Activated CD4-positive, alpha-beta T cell treated with anti-CD3 and anti-CD28 coated beads, Interleukin-2, Interleukin-6, amounts not matched to agents 100 ng/mL and 50 ng/mL, durations not matched to agents 16 hours and 8 hours (primary cell): ENCODE measurements around the gene FGF14.
"Not testable (repeated sequence)": the region's sequence is repeated elsewhere in the genome, so short reads cannot be mapped to it uniquely, and the experiment has no call there.

Source experiments
- DNase-seq: peaks from one replicate; pipeline ENCODE4 v3.0.0-alpha.2; 2020

The FGF14 gene

GRCh38 chr13:101911752-101912151, 490.1 kb downstream of the FGF14 start:
- DNase-seq = no peak

- DNase-seq = no peak
Observed at GRCh38 chr13:101903890-101904289, 498.0 kb downstream of the FGF14 start.

- DNase-seq = no peak
Observed at GRCh38 chr13:101898676-101899075, 503.2 kb downstream of the FGF14 start.

DNA sequence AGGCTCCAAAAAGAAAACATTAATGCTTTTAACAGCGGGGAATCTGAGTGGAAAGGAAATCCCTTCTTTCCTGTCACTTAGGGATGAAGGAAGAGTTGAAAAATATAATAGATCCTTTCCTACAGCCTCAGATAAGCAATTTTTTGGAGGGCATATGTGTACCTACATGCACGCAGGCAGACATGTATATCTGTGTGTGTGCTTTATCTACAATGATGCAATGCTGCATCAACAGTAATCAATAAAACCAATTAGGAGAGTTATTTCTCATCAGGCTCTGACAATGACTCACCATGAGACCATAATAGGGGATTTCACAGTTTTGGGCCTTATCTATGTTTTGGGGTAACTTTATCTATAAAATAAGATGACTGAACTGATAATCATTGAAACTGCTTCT, 505.3 kb downstream of the FGF14 start:
- DNase-seq = no peak

DNA sequence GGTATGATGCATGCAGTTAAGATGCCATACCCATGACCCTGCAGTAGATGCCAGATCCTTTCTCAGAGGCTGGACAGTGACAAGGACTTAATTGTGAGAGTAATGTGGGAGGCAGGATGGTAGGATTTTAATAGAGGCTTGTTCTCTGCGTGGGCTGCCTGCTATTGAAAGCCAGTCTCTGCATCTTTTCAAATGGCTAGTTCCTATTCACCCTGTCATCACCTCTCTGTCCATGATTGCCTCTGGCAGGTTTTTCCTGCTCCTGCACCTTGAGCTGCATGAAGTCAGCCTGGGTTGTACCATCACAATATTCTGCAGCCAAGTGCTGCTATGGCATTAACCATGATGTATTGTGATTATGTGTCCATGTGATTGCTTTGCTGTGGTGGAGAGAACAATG, 508.8 kb downstream of the FGF14 start:
- DNase-seq = no peak

- DNase-seq = no peak
Observed at GRCh38 chr13:101892296-101892695, 509.6 kb downstream of the FGF14 start.

DNA sequence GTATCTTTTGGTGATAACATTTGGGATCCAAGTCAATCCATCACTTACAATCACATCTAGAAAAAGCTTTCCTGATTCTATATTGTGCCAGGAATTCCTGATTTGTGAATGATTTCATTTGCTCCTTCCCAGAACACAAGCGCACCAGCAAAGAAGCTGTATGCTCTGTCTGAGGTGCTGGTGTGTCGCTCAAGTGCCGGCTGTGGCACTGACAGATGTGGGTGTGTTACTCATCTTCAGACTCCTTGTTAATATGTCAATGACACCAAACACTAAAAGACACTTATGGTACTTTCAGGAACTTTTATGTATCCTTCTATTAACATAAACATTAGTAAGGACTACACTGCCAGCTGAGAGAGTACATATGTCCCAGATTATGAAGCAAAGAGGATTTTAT, 520.3 kb downstream of the FGF14 start:
- DNase-seq = no peak

DNA sequence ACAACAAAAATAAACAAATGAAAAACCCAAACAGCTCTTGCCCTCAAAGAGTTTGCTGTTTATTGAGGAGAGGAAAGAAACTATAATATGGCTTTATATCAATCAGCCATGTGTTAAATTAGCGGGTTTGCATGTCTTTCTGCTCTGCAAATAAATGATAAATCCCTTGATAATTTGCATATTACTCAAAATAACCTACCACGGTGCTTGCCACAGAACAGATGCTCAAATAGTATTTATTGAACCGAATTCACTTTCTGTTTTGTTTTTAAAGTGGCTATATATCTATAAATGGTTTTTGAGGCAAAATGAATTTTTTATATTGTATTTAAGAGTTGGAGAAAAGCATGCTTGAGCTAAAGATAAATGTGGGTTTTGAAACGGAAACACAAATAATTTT, 521.3 kb downstream of the FGF14 start:
- DNase-seq = no peak

DNA sequence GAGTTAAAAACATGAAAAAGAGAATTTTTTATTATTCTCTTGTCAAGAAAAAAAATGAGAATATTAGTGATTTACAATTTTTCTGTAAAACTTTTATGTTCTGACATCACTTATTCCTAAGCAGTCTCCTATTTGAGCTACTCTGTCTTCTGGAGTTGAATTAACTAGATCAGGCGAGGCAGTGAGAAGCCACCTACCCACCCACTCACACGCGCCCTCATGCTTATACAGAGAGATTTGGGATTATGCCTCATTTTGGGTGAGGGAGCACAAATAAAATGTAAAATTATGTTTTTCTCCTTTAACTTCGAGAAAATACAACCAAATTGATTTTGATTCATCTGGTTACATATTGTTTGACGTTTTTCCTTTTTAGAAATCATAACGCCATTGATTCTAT, 524.9 kb downstream of the FGF14 start:
- DNase-seq = no peak

- no peak for DNase-seq
Observed at GRCh38 chr13:101875717-101876393, 526.0 kb downstream of the FGF14 start.

DNA sequence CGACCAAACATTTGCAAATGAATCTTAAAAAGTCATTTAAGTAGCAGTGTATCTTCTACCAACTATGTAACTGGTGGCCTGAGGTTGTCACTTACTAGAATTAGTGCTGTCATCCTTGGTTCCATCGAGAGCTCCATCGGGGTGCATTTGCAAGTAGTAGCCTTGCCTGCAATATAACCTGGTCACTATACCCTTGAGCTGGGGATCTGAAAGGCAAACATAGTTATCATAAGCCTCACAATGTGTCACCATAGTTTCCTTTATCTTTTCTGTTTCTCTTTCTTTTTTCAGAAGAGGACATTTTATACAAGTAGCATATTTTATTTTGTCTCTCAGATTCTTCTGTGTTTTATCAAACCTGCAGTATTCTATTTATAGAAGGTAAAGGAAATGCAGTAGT, 526.8 kb downstream of the FGF14 start:
- DNase-seq = no peak

GRCh38 chr13:101869553-101869952, 532.3 kb downstream of the FGF14 start:
- no peak for DNase-seq

GRCh38 chr13:101868585-101869469, 533.0 kb downstream of the FGF14 start:
- DNase-seq = no peak

GRCh38 chr13:101866889-101867581, 534.8 kb downstream of the FGF14 start:
- no peak for DNase-seq

DNA sequence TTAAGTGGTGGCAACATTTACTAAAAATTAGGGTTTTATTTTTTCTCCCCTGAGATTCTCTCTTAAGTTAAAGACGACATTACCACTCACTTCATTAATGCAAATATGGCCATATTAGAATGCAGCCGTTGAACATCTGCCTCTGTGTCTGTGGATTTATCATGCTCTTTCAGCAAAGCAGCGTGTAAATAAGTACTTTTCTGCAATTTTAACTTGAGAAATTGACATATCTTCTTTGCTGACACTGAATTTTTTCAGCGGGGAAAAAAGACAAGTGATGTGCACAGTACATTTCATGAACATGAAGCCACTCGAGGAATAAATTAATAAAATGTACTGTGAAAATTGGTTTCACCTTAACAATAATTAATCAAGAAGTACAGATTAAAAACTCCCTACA, 543.0 kb downstream of the FGF14 start:
- no peak for DNase-seq

DNA sequence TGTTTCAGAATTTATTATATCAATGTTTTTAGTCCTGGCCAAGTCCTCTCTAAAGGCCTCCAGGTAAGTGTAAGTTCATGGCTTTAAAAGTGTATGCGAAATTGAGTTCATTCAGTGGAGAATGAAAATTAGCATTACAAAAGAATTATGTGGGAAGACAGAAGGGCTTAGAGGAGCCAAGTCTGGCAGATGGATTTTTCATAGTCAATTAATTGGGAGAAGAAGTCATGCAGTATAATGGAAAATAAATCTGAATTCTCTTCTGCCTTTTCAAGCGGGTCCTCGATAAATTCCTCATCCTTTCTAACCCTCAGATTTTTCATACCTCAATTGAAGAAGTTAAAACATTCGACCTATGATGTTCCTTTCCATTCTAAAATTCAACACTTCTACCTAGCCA, 555.1 kb downstream of the FGF14 start:
- no peak for DNase-seq

DNA sequence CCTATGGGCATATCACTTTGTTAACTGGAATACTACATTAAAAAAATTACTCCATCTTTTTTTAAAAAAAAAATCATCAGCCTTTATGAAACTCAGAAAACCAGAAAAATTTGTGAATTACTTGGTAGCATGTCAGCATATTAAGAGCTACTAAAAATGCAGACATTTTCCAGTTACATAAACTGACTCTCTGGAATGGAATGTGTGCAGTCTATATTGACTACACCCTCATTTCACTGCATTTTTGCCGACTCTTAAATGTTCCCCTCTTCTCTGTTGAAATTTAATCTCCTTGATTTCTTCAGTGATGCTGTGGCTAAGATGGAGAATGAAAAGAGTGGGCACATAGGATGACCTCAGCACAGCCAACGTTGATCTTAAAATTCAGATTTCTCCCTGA, 555.6 kb downstream of the FGF14 start:
- no peak for DNase-seq

GRCh38 chr13:101845245-101846020, 556.4 kb downstream of the FGF14 start:
- no peak for DNase-seq

- no peak for DNase-seq
Observed at GRCh38 chr13:101841698-101842097, 560.1 kb downstream of the FGF14 start.

DNA sequence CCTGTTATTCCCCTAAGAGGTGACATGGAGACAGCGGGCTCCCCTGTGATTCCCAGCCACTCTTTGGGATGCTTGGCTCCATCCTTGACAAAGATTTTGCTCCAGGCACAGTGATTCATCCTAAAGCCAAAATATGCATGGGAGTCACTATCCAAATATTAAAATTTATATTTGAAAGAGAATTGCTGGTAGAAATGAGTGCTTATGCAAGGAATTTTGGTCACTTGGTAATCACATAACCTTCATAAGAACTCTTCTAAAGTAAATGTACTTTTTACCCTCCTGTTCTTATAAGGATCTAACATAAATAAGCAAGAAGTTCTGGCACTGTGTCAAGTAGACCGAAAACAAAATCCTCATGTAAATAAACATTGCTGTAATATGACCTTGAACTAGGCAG, 563.5 kb downstream of the FGF14 start:
- no peak for DNase-seq

GRCh38 chr13:101837778-101838177, 564.1 kb downstream of the FGF14 start:
- DNase-seq = not testable (repeated sequence)

DNA sequence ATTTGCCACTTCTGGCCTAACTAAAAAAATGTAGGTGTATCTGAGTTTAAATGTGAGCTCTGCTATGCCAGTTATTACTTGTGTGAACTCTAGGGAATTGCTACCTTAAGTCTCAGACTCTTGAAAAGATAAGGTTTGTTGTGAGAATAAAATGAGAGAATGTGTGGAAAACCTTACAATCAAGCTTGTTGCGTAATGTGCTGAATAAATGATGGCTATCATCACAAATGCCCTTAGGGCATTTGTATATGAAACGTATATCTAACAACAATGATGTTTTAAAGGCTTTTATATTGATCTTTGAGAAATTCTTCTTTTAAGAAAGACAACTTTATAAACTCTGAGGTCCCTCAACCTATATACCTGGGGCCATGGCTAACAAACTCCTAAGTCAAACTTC, 564.6 kb downstream of the FGF14 start:
- DNase-seq = no peak

GRCh38 chr13:101835920-101836319, 565.9 kb downstream of the FGF14 start:
- DNase-seq = no peak
